Measurements from ENCODE around the gene REPS2. TPM values are rescaled to one million over a fixed set of nuclear protein-coding genes. Genes with fewer than 3 reads are reported as not detected.

Gene REPS2
- total RNA-seq, 1 experiment from 2014 or later, result 3.7 TPM

GRCh38 chrX:17072721-17073230 is 126.3 kb downstream of the REPS2 start:
- Histone ChIP-seq H3K9ac (ENCODE audit: extremely low read depth, insufficient read length, low read length) (no peak overlapping the region), H2BK12ac (ENCODE audit: insufficient read length, low read depth, low read length) (no peak overlapping the region), H3K14ac (ENCODE audit: insufficient read depth, low read length) (no peak overlapping the region), H4K20me1 (ENCODE audit: control insufficient read depth, insufficient read depth, insufficient read length) (no peaks in the 10 kb centered on the region), H2BK20ac (ENCODE audit: low read depth, low read length, poor library complexity, severe bottlenecking) (no peak overlapping the region), H3K79me1 (ENCODE audit: insufficient read depth, low read depth, low read length, poor library complexity, severe bottlenecking) (no peaks in the 10 kb centered on the region), H2BK5ac (ENCODE audit: insufficient read length, low read length) (no peak overlapping the region), H3K23me2 (ENCODE audit: insufficient read length, low read depth, low read length, poor library complexity, severe bottlenecking) (no peaks in the 10 kb centered on the region), H3K18ac (ENCODE audit: insufficient read length, low read depth, low read length) (no peak overlapping the region), H3K23ac (ENCODE audit: insufficient read length, low read depth, low read length) (no peak overlapping the region), H4K8ac (replicated peaks; ENCODE audit: insufficient read length, low read depth, low read length) (no peak overlapping the region), H3K79me2 (ENCODE audit: insufficient read depth, low read length) (no peaks in the 10 kb centered on the region), H2AFZ (ENCODE audit: low read length) (no peak overlapping the region), H4K91ac (ENCODE audit: insufficient read length, low read depth, low read length) (no peak overlapping the region), H3K27me3 (ENCODE audit: insufficient read depth, low read length) (no peaks in the 10 kb centered on the region), H3T11ph (ENCODE audit: low read length) (no peak overlapping the region), H3K27ac (ENCODE audit: insufficient read length, low read depth, low read length) (no peak overlapping the region), H2BK120ac (ENCODE audit: low read depth, low read length, poor library complexity, severe bottlenecking) (no peak overlapping the region), H3K56ac (ENCODE audit: insufficient read length, low read depth, low read length) (no peak overlapping the region), H4K5ac (ENCODE audit: insufficient read length, low read depth, low read length) (no peak overlapping the region), H3K4ac (ENCODE audit: low read depth, low read length) (no peak overlapping the region), H3K4me2 (ENCODE audit: insufficient read depth, insufficient read length, low read length) (no peak overlapping the region), H3K4me1 (ENCODE audit: insufficient read depth, low read length) (no peaks in the 10 kb centered on the region), H3K9me3 (ENCODE audit: control insufficient read depth, low read depth, low read length) (no peaks in the 10 kb centered on the region), H2AK5ac (ENCODE audit: insufficient read length, low read length) (no peak overlapping the region), H2BK15ac (ENCODE audit: low read depth, low read length) (no peak overlapping the region)
- Mint-ChIP-seq H3K27ac (no peak overlapping the region), H3K27me3 (ENCODE audit: low read depth) (peaks cover 4% of the 10 kb centered on the region; the same call in 1 of the 2 replicates), H3K4me1 (peaks cover 4 to 5% of the 10 kb centered on the region in 2 experiments; a peak in 2 of 4 replicates), H3K4me3 (no peak overlapping the region), H3K36me3 (ENCODE audit: insufficient read depth in 1 of 3, low read depth in 3 of 3) (no peaks in the 10 kb centered on the region), H3K9me3 (no peaks in the 10 kb centered on the region)
- no peak for TF ChIP-seq CTCF (conservative IDR thresholded peaks at IDR 0.05)
- WGBS (ENCODE audit: extremely low coverage, insufficient read length, low lambda C conversion rate), result no CpG with 5 or more reads among the region's 3 CpGs
- DNase-seq, result no peak
